Peyer's patch (tissue), 4 donors: ENCODE data around the gene ARHGAP5. TPM values are rescaled to one million over a fixed set of nuclear protein-coding genes. Genes with fewer than 3 reads are reported as not detected.

Source experiments
- DNase-seq, 3 donors: peaks; one replicate each; pipeline ENCODE4 v3.0.0-alpha.2; 2017 to 2019
- H3K27ac ChIP-seq, 4 donors: fragments of 200-600 bp; sonication (generic); one replicate each; pipeline ENCODE4 v1.5.1; 2016 to 2019
- H3K27me3 ChIP-seq, 2 donors: fragments of 200-600 bp; sonication (generic); one replicate each; pipeline ENCODE4 v1.5.1; 2019
- H3K36me3 ChIP-seq, 3 donors: fragments of 200-600 bp; sonication (generic); one replicate each; pipeline ENCODE4 v1.5.1; 2016 to 2019
- H3K4me1 ChIP-seq, 4 donors: fragments of 200-600 bp; sonication (generic); one replicate each; pipeline ENCODE4 v1.5.1; 2016 to 2019
- H3K4me3 ChIP-seq, 4 donors: fragments of 200-600 bp; sonication (generic); 1 replicate in 3 of 4; 2 replicates in 1 of 4; pipeline ENCODE4 v1.5.1; 2016 to 2019; ENCODE audit warnings: mild to moderate bottlenecking in 1 of 4
- H3K9me3 ChIP-seq, 4 donors: fragments of 200-600 bp; sonication (generic); one replicate each; pipeline ENCODE4 v1.5.1; 2016 to 2019; ENCODE audit warnings: mild to moderate bottlenecking in 1 of 4
- POLR2A ChIP-seq, 2 donors: fragments of 450-650 bp; IDR thresholded peaks; one replicate each; pipeline ENCODE4 v1.5.1; 2017; ENCODE audit warnings: antibody characterized with exemption in 2 of 2, mild to moderate bottlenecking in 2 of 2, moderate library complexity in 2 of 2
- small RNA-seq, 2 donors: library from RNA; depleted of rRNA; stranded (forward); fragments of <200 nt; gene quantifications; one replicate each; pipeline ENCODE3, GENCODE V24; 2016
- total RNA-seq, 4 donors: library from RNA; depleted of rRNA; stranded (reverse); fragments of >200 nt; gene quantifications; one replicate each; pipeline ENCODE4 v1.1.0, GENCODE V29; 2016
- TF ChIP-seq, protein P1 (sequence below), 6 experiments: fragments of 450-650 bp in 4 of 6; fragments of 200-600 bp in 2 of 6; sonication (generic) in 1 of 6; IDR thresholded peaks; one replicate each; pipeline ENCODE4 v1.5.1; 2017 to 2019; ENCODE audit warnings: antibody characterized with exemption in 6 of 6, mild to moderate bottlenecking in 3 of 6, moderate library complexity in 1 of 6

Gene ARHGAP5
- total RNA-seq, 4 donors from 2014 or later: 113 to 123 (median 115) TPM

DNA sequence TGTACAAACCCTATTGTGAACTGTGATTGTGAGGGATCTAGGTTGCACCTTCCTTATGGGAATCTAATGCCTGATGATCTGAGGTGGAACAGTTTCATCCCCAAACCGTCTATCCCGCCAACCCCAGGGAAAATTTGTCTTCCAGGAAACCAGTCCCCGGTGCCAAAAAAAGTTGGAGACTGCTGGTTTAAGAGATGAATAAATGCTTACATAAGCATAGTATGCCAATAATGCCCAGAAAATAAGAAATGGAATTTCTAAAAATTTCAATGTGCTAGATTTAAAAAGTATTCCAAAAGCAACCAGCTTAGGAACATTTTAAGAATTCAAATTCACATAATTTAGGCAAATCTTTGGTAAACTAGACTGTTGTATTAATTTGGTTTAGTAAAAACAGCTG is 131.4 kb downstream of the ARHGAP5 start:
- no peak for DNase-seq
- Histone ChIP-seq H3K4me3 (no peak overlapping the region), H3K4me1 (no peaks in the 10 kb centered on the region), H3K9me3 (no peaks in the 10 kb centered on the region), H3K27me3 (no peaks in the 10 kb centered on the region), H3K27ac (no peak overlapping the region), H3K36me3 (no peaks in the 10 kb centered on the region)
- TF ChIP-seq POLR2A (IDR thresholded peaks at IDR 0.05): no peak
- TF ChIP-seq, protein P1, sequence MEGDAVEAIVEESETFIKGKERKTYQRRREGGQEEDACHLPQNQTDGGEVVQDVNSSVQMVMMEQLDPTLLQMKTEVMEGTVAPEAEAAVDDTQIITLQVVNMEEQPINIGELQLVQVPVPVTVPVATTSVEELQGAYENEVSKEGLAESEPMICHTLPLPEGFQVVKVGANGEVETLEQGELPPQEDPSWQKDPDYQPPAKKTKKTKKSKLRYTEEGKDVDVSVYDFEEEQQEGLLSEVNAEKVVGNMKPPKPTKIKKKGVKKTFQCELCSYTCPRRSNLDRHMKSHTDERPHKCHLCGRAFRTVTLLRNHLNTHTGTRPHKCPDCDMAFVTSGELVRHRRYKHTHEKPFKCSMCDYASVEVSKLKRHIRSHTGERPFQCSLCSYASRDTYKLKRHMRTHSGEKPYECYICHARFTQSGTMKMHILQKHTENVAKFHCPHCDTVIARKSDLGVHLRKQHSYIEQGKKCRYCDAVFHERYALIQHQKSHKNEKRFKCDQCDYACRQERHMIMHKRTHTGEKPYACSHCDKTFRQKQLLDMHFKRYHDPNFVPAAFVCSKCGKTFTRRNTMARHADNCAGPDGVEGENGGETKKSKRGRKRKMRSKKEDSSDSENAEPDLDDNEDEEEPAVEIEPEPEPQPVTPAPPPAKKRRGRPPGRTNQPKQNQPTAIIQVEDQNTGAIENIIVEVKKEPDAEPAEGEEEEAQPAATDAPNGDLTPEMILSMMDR (IDR thresholded peaks at IDR 0.05): no peak

Small RNA genes within 50 kb of the gene (small RNA-seq; reads per million reads assigned to genes)
- gene RNU6-7 (0 reads per million in 2 donors), gene RNU6-8 (0 reads per million in 2 donors)

Other genes with a start within 250 kb of the ARHGAP5 start
- gene RNU6-7, start 124.7 kb downstream of the ARHGAP5 start, total RNA-seq: not detected
- gene RNU6-8, start 126.0 kb downstream of the ARHGAP5 start, total RNA-seq: not detected